GM21367 (cell line): Measurements from ENCODE around the gene STAT6.
"Not testable (repeated sequence)": the region's sequence is repeated elsewhere in the genome, so short reads cannot be mapped to it uniquely, and the experiment has no call there.

Experiments used
- ATAC-seq: cut with Tn5 transposase; IDR thresholded peaks from one replicate; pipeline ENCODE4 v1.9.1; 2021; ENCODE audit not compliant: unreplicated experiment

Gene STAT6

GRCh38 chr12:57088354-57089270 is 22.6 kb downstream of the STAT6 start, which contains the start of gene NAB2:
Gene NAB2, plus strand, starts transcription at chr12:57089114. Its CDS starts 158 bp downstream, at chr12:57089272.
- peak; percentile 34 for ATAC-seq

DNA sequence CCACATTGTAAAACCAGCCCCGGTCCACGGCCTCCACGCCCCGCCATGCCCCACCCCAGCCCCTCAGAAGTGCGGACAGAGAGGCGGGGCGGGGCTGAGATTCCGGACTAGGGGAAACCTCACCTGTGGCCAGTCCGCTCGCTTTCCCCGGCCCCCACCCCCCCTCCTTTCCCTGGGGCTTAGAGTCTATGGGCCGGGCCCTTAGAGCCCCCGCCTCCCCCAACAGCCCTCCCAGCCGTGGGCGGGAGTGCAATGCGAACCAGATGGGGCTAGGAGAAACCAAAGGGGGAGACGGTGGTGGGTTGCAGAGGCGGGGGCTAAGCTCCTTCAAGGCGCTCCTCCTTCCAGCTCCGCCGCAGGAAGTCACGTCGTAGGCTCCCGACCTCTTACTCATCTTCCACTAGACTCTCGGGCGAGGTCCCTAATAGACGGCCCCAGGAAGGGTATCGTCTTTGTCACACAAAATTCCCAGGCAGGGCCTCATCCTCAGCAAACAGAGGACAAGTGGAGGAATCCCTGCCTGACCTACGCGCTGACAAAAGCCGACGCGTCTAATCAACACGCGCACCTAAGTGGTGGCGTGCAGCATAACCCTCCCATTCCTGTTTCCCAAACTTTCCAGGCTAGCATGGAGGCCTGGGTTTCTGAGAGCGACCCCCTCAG is 23.3 kb downstream of the STAT6 start:
- ATAC-seq, result peak; percentile 32

DNA sequence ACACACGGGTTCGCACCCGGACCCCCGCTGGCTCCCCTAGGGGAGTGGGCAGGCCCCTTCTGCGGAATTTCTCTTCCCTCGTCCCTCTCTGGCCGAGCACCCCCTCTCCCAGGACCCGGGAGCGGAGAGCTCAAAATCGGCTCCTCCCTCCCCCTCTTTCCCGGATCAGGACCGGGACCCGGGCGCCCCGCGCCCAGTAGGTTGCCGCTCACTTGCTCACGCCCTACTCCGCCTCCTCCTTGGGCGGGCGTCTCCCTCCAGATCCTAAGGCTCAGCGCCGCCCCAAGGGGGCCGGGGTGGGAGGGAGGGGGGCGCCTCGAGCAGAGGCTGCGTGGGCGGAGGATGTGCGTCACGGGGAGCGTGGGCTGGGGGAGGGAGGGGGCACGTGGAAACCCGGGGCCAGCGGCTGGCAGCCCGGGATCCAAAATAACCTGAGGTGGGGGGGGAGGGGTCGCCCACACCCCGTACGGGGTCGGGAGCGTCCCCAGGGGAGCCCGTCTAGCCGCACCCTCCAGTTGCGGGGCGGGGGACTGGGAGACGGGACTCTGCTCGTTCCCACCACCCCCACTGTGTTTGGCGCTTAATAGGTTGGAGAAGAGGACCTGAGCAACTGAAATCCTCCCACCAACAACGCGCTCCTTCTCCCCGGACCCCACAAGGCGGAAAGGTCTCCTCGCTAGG is 24.0 kb downstream of the STAT6 start:
- ATAC-seq, result peak; percentile 29

DNA sequence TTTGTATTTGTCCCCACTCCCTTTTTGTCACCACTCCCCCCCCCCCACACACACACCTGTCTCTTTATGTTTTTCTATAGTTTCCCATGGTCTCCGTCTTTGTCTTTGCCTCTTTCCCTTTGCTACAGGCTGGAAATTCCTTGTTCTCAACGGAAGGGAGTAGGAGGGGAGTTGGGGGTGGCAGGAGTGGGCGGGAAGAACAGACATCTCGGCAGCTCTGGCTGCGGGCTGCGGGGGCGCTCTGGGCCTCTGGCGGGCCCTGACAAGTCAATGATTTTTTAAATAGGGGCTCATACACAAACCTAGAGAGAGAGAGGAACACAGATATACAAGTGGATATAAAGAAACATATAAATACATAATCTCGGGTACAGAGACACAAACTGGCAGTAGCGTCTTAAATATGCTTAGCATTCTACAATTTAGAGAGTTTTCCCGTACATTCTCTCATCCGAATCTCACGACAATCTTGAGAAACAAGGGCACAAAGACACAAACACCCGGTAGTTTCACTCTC is 24.6 kb downstream of the STAT6 start:
- ATAC-seq, result no peak

- no peak for ATAC-seq
Measured at GRCh38 chr12:57085999-57086492, 25.1 kb downstream of the STAT6 start.

- ATAC-seq, result no peak
Measured at GRCh38 chr12:57080855-57081254, 30.3 kb downstream of the STAT6 start.

GRCh38 chr12:57079821-57080220 is 31.3 kb downstream of the STAT6 start:
- ATAC-seq, result no peak

DNA sequence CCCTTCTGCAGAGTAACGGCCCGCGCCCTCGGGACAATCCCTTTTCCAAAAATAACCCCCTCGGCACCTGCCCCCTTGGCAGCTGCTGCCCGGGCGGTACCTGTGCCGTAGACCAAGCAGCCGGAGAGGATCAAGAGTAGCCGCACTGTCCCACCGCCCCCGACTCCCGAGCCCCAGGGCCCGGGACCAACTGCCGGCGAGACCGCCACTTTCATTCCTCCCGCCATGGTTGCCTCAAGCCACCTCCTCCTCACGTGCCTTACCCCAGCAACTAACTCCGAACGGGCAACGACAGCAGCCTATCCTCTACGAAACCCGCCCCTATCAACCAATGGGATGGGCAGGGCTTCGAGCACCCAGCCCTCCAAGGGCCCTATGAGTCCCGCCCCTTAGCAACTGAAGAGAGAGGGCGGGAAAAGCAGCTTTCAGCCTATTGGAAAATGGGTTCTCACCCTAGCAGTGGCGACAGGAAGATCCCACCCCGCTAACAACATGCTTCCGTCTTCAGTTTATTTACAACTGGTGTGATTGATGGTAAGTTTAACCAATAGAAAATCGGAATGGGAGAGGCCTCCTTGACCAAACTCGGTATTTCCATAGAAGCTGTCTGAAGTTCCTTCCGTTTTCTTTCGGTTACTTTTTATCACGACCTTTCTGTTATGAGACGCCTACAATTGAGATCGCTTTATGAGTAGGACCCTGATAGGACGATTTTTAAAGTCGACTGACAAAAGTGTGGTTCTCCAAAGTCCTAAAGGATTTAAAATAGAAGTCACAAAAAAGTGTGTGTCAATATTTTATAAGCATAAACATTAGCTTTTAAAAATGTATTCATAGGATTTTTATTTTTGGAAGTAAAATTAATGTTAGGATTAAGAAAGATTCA is 32.4 kb downstream of the STAT6 start, which contains the start of gene NEMP1:
TSS of gene NEMP1 (minus strand) at position 273 of the 886 bp plus-strand sequence. CDS start at position 227, 46 bp downstream.
- peak; percentile 91 for ATAC-seq

DNA sequence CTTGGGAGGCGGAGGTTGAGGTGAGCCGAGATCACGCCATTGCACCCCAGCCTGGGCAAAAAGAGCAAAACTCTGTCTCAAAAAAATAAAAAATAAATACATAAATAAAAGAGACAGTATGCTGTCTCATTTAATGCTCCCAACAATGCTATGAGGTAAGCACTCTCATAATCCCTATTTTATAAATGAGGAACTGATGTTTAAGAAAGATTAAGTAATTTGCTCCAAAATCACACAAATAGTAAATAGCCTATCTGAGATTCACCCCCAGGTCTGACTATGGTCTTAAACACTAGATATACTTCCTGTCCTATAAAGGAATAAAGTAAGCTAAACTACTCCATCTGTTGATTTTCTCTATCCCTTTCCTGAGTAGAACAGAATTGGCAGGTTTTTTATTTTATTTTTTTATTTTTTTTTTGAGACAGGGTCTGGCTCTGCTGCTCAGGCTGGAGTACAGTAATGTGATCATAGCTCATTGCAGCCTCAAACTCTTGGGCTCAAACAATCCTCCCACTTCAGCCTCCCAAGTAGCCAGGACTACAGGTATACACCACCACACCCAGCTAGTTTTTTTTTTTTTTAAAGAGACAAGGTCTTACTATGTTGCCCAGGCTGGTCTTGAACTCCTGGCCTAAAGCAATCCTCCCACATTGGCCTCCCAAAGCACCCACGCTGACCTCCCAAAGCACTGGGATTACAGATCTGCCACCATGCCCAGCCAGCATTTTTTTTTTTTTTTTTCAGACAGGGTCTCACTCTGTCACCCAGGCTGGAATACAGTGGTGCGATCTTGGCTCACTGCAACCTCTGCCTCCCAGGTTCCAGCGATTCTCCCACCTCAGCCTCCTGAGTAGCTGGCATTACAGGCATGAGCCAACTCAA is 37.4 kb downstream of the STAT6 start:
- ATAC-seq, result not testable (repeated sequence)

GRCh38 chr12:57072661-57073060 is 38.5 kb downstream of the STAT6 start:
- no peak for ATAC-seq

DNA sequence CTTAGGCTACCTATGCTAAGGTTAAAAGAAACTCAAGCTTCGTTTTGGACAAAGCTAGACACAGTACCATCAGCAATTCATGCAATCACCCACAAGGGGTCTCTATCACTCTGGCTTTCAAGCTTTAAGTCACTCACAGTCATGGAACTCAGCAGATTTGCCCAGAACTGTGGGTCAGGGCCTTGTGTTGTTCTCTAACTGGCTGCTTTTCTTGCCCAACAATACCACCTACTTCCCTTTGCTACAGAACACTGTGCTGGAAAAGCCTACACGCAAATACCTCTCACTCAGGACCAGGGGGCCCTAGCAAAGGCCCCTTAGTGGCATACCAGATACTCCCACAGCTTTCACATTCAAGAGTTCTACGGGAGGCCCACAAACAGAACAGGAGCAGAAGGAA is 41.6 kb downstream of the STAT6 start:
- peak; percentile 76 for ATAC-seq

DNA sequence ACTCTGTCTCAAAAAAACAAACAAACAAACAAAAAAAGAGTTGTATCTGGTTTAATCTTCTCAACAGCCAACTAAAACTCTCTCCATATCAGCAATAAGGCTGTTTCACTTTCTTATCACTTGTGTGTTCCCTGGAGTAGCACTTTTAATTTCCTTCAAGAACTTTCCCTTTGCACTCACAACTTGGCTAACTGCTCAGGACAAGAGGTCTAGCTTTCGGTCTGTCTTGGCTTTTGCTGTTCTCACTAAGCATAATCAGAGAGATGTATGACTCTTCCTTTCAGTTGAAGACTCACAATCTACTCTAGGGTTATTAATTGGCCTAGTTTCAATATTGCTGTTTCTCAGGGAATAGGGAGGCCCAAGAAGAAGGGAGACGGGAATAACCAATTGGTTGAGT is 44.9 kb downstream of the STAT6 start:
- no peak for ATAC-seq

- ATAC-seq, result peak; percentile 78
Measured at GRCh38 chr12:57063991-57064685, 47.0 kb downstream of the STAT6 start.

DNA sequence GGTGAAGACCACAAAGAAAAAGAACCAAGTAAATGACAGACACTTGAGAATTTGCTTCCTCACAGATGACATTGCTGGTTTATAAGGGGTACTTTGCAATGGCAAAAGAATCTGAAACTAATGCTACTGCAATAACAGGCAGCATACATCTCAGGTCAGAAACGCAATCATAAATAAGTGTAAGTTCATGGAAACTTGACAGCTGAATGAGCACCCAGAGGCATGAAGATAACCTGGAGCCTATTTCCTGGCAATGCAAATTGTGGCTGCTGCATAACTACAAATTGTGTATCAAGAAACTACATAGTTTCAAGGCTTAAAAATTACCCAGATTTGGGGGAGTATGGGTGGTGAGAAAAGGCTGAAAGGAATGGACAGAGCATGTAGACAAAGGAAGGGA is 52.7 kb downstream of the STAT6 start:
- ATAC-seq, result no peak

- no peak for ATAC-seq
Measured at GRCh38 chr12:57057067-57057751, 54.0 kb downstream of the STAT6 start.

DNA sequence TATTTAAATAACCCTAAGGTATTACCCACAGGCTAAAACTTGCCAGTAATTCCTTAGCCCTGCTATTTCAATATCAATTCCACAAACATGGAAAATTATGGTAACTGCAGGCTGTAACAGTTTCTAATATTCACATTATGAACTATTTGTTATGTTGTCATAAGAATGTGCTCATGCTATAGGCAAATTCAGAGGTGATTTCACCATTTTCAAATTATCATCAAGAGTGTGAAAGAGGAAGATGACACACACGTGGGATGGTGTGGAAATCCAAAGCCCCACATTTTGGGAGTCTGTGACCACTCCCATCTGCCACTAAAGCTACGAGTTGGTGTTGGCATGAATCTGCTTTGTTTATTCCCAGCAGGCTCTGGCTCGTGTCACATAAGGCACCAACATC is 55.3 kb downstream of the STAT6 start:
- no peak for ATAC-seq

- not testable (repeated sequence) for ATAC-seq
Measured at GRCh38 chr12:57053901-57054300, 57.3 kb downstream of the STAT6 start.

DNA sequence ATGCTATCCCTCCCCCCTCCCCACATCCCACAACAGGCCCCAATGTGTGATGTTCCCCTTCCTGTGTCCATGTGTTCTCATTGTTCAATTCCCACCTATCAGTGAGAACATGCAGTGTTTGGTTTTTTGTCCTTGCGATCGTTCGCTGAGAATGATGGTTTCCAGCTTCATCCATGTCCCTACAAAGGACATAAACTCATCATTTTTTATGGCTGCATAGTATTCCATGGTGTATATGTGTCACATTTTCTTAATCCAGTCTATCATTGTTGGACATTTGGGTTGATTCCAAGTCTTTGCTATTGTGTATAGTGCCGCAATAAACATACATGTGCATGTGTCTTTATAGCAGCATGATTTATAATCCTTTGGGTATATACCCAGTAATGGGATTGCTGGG is 58.0 kb downstream of the STAT6 start:
- ATAC-seq, result not testable (repeated sequence)
